ENCODE measurements around the gene IVD. TPM values are rescaled to one million over a fixed set of nuclear protein-coding genes. Genes with fewer than 3 reads are reported as not detected.
A peak's percentile ranks its signal among the peaks of the same experiment; 100 is the strongest.

The IVD gene
- polyA plus RNA-seq (2013, experiment 1 of 2): 29.0 TPM
- polyA plus RNA-seq (2013, experiment 2 of 2): 29.9 TPM

GRCh38 chr15:40405501-40406381, at the start of gene IVD:
Gene IVD, plus strand, starts transcription at chr15:40405795. Its CDS starts 33 bp downstream, at chr15:40405828.
- Histone ChIP-seq H2BK15ac (replicated peaks; ENCODE audit: low read depth) (no peak within 1 kb of the TSS), H2BK120ac (ENCODE audit: low read depth, low read length) (no peak within 1 kb of the TSS), H3K27me3 (ENCODE audit: insufficient read depth, low read length, poor library complexity) (no peaks in the 10 kb centered on the region), H3K56ac (ENCODE audit: low read length) (peak within 1 kb of the TSS; percentile 92), H3K4ac (ENCODE audit: low read depth, low read length) (peak within 1 kb of the TSS; percentile 74), H3K23ac (ENCODE audit: low read length) (no peak within 1 kb of the TSS), H3K4me3 (ENCODE audit: low read length) (peak within 1 kb of the TSS; percentile 63), H3K79me1 (ENCODE audit: low read length) (peaks cover 15% of the 10 kb centered on the region), H3K27ac (ENCODE audit: low read depth, low read length) (no peak within 1 kb of the TSS), H3K9ac (ENCODE audit: low read length) (peak within 1 kb of the TSS; percentile 84), H3K36me3 (ENCODE audit: control insufficient read depth, insufficient read depth, low read length) (peaks cover 4% of the 10 kb centered on the region), H2AK5ac (ENCODE audit: low read length) (peak within 1 kb of the TSS; percentile 33), H3K79me2 (ENCODE audit: control insufficient read depth, insufficient read depth, low read length) (peaks cover 14% of the 10 kb centered on the region), H2BK5ac (ENCODE audit: low read length) (peak within 1 kb of the TSS; percentile 2), H3K4me2 (ENCODE audit: low read length) (peak within 1 kb of the TSS; percentile 95), H4K8ac (ENCODE audit: low read depth, low read length) (peak within 1 kb of the TSS; percentile 77), H4K5ac (ENCODE audit: low read length) (no peak within 1 kb of the TSS), H3K18ac (ENCODE audit: low read length) (no peak within 1 kb of the TSS), H3K4me1 (ENCODE audit: control insufficient read depth, low read depth, low read length) (no peaks in the 10 kb centered on the region)
- peak; percentile 97 for DNase-seq
- no CpG with 5 or more reads among the region's 54 CpGs for WGBS (ENCODE audit: extremely low coverage, insufficient coverage, low lambda C conversion rate)

GRCh38 chr15:40355976-40356585, 49.5 kb upstream of the IVD start:
- Histone ChIP-seq H3K56ac (ENCODE audit: low read length) (no peak overlapping the region), H3K4me3 (ENCODE audit: low read length) (no peak overlapping the region), H3K4ac (ENCODE audit: low read depth, low read length) (no peak overlapping the region), H4K5ac (ENCODE audit: low read length) (no peak overlapping the region), H3K18ac (ENCODE audit: low read length) (no peak overlapping the region), H2BK120ac (ENCODE audit: low read depth, low read length) (no peak overlapping the region), H3K79me2 (ENCODE audit: control insufficient read depth, insufficient read depth, low read length) (no peaks in the 10 kb centered on the region), H3K9ac (ENCODE audit: low read length) (no peak overlapping the region), H3K27me3 (ENCODE audit: insufficient read depth, low read length, poor library complexity) (no peaks in the 10 kb centered on the region), H3K27ac (ENCODE audit: low read depth, low read length) (no peak overlapping the region), H2AK5ac (ENCODE audit: low read length) (no peak overlapping the region), H2BK15ac (replicated peaks; ENCODE audit: low read depth) (no peak overlapping the region), H3K4me2 (ENCODE audit: low read length) (no peak overlapping the region), H3K23ac (ENCODE audit: low read length) (no peak overlapping the region), H4K8ac (ENCODE audit: low read depth, low read length) (no peak overlapping the region), H3K79me1 (ENCODE audit: low read length) (no peaks in the 10 kb centered on the region), H3K36me3 (ENCODE audit: control insufficient read depth, insufficient read depth, low read length) (no peaks in the 10 kb centered on the region), H2BK5ac (ENCODE audit: low read length) (no peak overlapping the region), H3K4me1 (ENCODE audit: control insufficient read depth, low read depth, low read length) (peaks cover 8% of the 10 kb centered on the region)
- no peak for DNase-seq
- no CpG with 5 or more reads among the region's 5 CpGs for WGBS (ENCODE audit: extremely low coverage, insufficient coverage, low lambda C conversion rate)

- Histone ChIP-seq H3K4ac (ENCODE audit: low read depth, low read length) (no peak overlapping the region), H3K36me3 (ENCODE audit: control insufficient read depth, insufficient read depth, low read length) (no peaks in the 10 kb centered on the region), H3K56ac (ENCODE audit: low read length) (no peak overlapping the region), H4K8ac (ENCODE audit: low read depth, low read length) (no peak overlapping the region), H3K23ac (ENCODE audit: low read length) (no peak overlapping the region), H2BK5ac (ENCODE audit: low read length) (no peak overlapping the region), H2BK15ac (replicated peaks; ENCODE audit: low read depth) (no peak overlapping the region), H3K18ac (ENCODE audit: low read length) (no peak overlapping the region), H3K27ac (ENCODE audit: low read depth, low read length) (no peak overlapping the region), H3K9ac (ENCODE audit: low read length) (no peak overlapping the region), H3K4me1 (ENCODE audit: control insufficient read depth, low read depth, low read length) (peaks cover 8% of the 10 kb centered on the region), H3K27me3 (ENCODE audit: insufficient read depth, low read length, poor library complexity) (no peaks in the 10 kb centered on the region), H2BK120ac (ENCODE audit: low read depth, low read length) (no peak overlapping the region), H4K5ac (ENCODE audit: low read length) (no peak overlapping the region), H3K79me2 (ENCODE audit: control insufficient read depth, insufficient read depth, low read length) (no peaks in the 10 kb centered on the region), H3K4me3 (ENCODE audit: low read length) (no peak overlapping the region), H2AK5ac (ENCODE audit: low read length) (no peak overlapping the region), H3K79me1 (ENCODE audit: low read length) (no peaks in the 10 kb centered on the region), H3K4me2 (ENCODE audit: low read length) (no peak overlapping the region)
- DNase-seq: no peak
- WGBS (ENCODE audit: extremely low coverage, insufficient coverage, low lambda C conversion rate): no CpG with 5 or more reads among the region's 1 CpG
Observed at GRCh38 chr15:40357246-40357645, 48.3 kb upstream of the IVD start.

GRCh38 chr15:40357723-40358470, 47.7 kb upstream of the IVD start, which contains the start of gene DISP2:
Gene DISP2, plus strand, starts transcription at chr15:40358219. Its CDS starts 103 bp downstream, at chr15:40358322.
- peak within 1 kb of the TSS; percentile 88 for H3K56ac ChIP-seq (ENCODE audit: low read length)
- DNase-seq: peak; percentile 87
- H3K27ac ChIP-seq (ENCODE audit: low read depth, low read length): no peak within 1 kb of the TSS
- H3K79me1 ChIP-seq (ENCODE audit: low read length): no peaks in the 10 kb centered on the region
- peak within 1 kb of the TSS; percentile 97 for H3K4me2 ChIP-seq (ENCODE audit: low read length)
- peaks cover 8% of the 10 kb centered on the region for H3K4me1 ChIP-seq (ENCODE audit: control insufficient read depth, low read depth, low read length)
- no peak within 1 kb of the TSS for H2BK5ac ChIP-seq (ENCODE audit: low read length)
- H3K36me3 ChIP-seq (ENCODE audit: control insufficient read depth, insufficient read depth, low read length): no peaks in the 10 kb centered on the region
- no peak within 1 kb of the TSS for H3K4ac ChIP-seq (ENCODE audit: low read depth, low read length)
- no peak within 1 kb of the TSS for H2BK15ac ChIP-seq (replicated peaks; ENCODE audit: low read depth)
- H3K79me2 ChIP-seq (ENCODE audit: control insufficient read depth, insufficient read depth, low read length): no peaks in the 10 kb centered on the region
- H3K27me3 ChIP-seq (ENCODE audit: insufficient read depth, low read length, poor library complexity): no peaks in the 10 kb centered on the region
- peak within 1 kb of the TSS; percentile 78 for H3K9ac ChIP-seq (ENCODE audit: low read length)
- no peak within 1 kb of the TSS for H2BK120ac ChIP-seq (ENCODE audit: low read depth, low read length)
- peak within 1 kb of the TSS; percentile 94 for H3K23ac ChIP-seq (ENCODE audit: low read length)
- no peak within 1 kb of the TSS for H2AK5ac ChIP-seq (ENCODE audit: low read length)
- no CpG with 5 or more reads among the region's 82 CpGs for WGBS (ENCODE audit: extremely low coverage, insufficient coverage, low lambda C conversion rate)
- no peak within 1 kb of the TSS for H4K8ac ChIP-seq (ENCODE audit: low read depth, low read length)
- no peak within 1 kb of the TSS for H4K5ac ChIP-seq (ENCODE audit: low read length)
- peak within 1 kb of the TSS; percentile 46 for H3K4me3 ChIP-seq (ENCODE audit: low read length)
- no peak within 1 kb of the TSS for H3K18ac ChIP-seq (ENCODE audit: low read length)

GRCh38 chr15:40358471-40359353, 46.9 kb upstream of the IVD start:
- no peak overlapping the region for H4K5ac ChIP-seq (ENCODE audit: low read length)
- H2BK15ac ChIP-seq (replicated peaks; ENCODE audit: low read depth): no peak overlapping the region
- peaks cover 8% of the 10 kb centered on the region for H3K4me1 ChIP-seq (ENCODE audit: control insufficient read depth, low read depth, low read length)
- no peaks in the 10 kb centered on the region for H3K79me2 ChIP-seq (ENCODE audit: control insufficient read depth, insufficient read depth, low read length)
- H3K27me3 ChIP-seq (ENCODE audit: insufficient read depth, low read length, poor library complexity): no peaks in the 10 kb centered on the region
- H3K18ac ChIP-seq (ENCODE audit: low read length): no peak overlapping the region
- H3K4me2 ChIP-seq (ENCODE audit: low read length): peak overlapping the region; percentile 61
- peak overlapping the region; percentile 94 for H3K23ac ChIP-seq (ENCODE audit: low read length)
- H3K56ac ChIP-seq (ENCODE audit: low read length): peak overlapping the region; percentile 81
- peak overlapping the region; percentile 54 for H3K9ac ChIP-seq (ENCODE audit: low read length)
- no peaks in the 10 kb centered on the region for H3K79me1 ChIP-seq (ENCODE audit: low read length)
- H3K27ac ChIP-seq (ENCODE audit: low read depth, low read length): no peak overlapping the region
- no peak overlapping the region for H2BK120ac ChIP-seq (ENCODE audit: low read depth, low read length)
- DNase-seq: peak; percentile 51
- peak overlapping the region; percentile 35 for H3K4me3 ChIP-seq (ENCODE audit: low read length)
- no CpG with 5 or more reads among the region's 31 CpGs for WGBS (ENCODE audit: extremely low coverage, insufficient coverage, low lambda C conversion rate)
- no peak overlapping the region for H2BK5ac ChIP-seq (ENCODE audit: low read length)
- H2AK5ac ChIP-seq (ENCODE audit: low read length): no peak overlapping the region
- no peaks in the 10 kb centered on the region for H3K36me3 ChIP-seq (ENCODE audit: control insufficient read depth, insufficient read depth, low read length)
- no peak overlapping the region for H4K8ac ChIP-seq (ENCODE audit: low read depth, low read length)
- no peak overlapping the region for H3K4ac ChIP-seq (ENCODE audit: low read depth, low read length)

Data from mesendoderm (in vitro differentiated cells).